GM12891 (cell line): ENCODE data around the gene FUT8.

Experiments used
- DNase-seq: peaks from one replicate; pipeline ENCODE4 v3.0.0; 2011; ENCODE audit warnings: low spot score; ENCODE audit not compliant: insufficient read length
- FAIRE-seq: peaks from 2 replicates; lab custom pipeline; 2011; peaks lifted over from hg19 to GRCh38; lab: Jason Lieb, UNC
- PAX5 ChIP-seq: IDR thresholded peaks from 2 replicates; pipeline ENCODE4 v1.6.1; 2011; ENCODE audit warnings: low read length, moderate library complexity, mild to moderate bottlenecking; ENCODE audit not compliant: insufficient read depth, severe bottlenecking
- POLR2A ChIP-seq: IDR thresholded peaks from 2 replicates; pipeline ENCODE4 v1.6.1; 2011; ENCODE audit warnings: low read depth, low read length, control low read depth
- POLR2AphosphoS5 ChIP-seq: IDR thresholded peaks from 2 replicates; pipeline ENCODE4 v1.6.1; 2011; ENCODE audit warnings: low read depth, low read length, control low read depth
- POU2F2 ChIP-seq: IDR thresholded peaks from 2 replicates; pipeline ENCODE4 v1.6.1; 2011; ENCODE audit warnings: low read depth, mild to moderate bottlenecking, control low read depth, low read length, moderate library complexity
- SPI1 ChIP-seq: IDR thresholded peaks from 2 replicates; pipeline ENCODE4 v1.6.1; 2011; ENCODE audit warnings: low read depth, low read length, control low read depth
- TAF1 ChIP-seq: IDR thresholded peaks from 2 replicates; pipeline ENCODE4 v1.6.1; 2011; ENCODE audit warnings: low read depth, low read length, control low read depth

FUT8 gene

GRCh38 chr14:65536781-65537423 is 124.4 kb downstream of the FUT8 start:
- FAIRE-seq (no peak), DNase-seq (no peak)
- TF ChIP-seq PAX5 (no peak), TAF1 (no peak), SPI1 (no peak), POU2F2 (no peak), POLR2A (no peak), POLR2AphosphoS5 (no peak)

GRCh38 chr14:65548878-65549277 is 136.3 kb downstream of the FUT8 start:
- DNase-seq, result no peak
- TF ChIP-seq TAF1, result no peak
- TF ChIP-seq PAX5, result no peak
- no peak for TF ChIP-seq SPI1
- TF ChIP-seq POU2F2, result no peak
- no peak for TF ChIP-seq POLR2A
- TF ChIP-seq POLR2AphosphoS5, result no peak
- peak; percentile 58 for FAIRE-seq

GRCh38 chr14:65549429-65549828 is 136.9 kb downstream of the FUT8 start:
- TF ChIP-seq TAF1 (no peak), SPI1 (peak; percentile 67), POLR2A (no peak)
- FAIRE-seq (peak; percentile 33), DNase-seq (no peak)

- TF ChIP-seq TAF1 (no peak), PAX5 (no peak), POLR2A (no peak), POLR2AphosphoS5 (no peak), POU2F2 (no peak), SPI1 (no peak)
- FAIRE-seq, result peak; percentile 23
These were observed 138.5 kb downstream of the FUT8 start for GRCh38 chr14:65550779-65551643.

GRCh38 chr14:65552724-65553123 is 140.2 kb downstream of the FUT8 start:
- no peak for FAIRE-seq
- TF ChIP-seq POLR2AphosphoS5 (no peak), SPI1 (no peak), POLR2A (no peak), TAF1 (no peak), POU2F2 (no peak), PAX5 (no peak)
- no peak for DNase-seq

More at GRCh38 chr14:65550779-65551643, 138.5 kb downstream of the FUT8 start:
- DNase-seq, result no peak

GRCh38 chr14:65554837-65555236 is 142.3 kb downstream of the FUT8 start:
- DNase-seq, result no peak
- no peak for TF ChIP-seq POU2F2
- no peak for TF ChIP-seq POLR2A
- TF ChIP-seq POLR2AphosphoS5, result no peak
- TF ChIP-seq PAX5, result no peak
- FAIRE-seq, result no peak

GRCh38 chr14:65555358-65555757 is 142.8 kb downstream of the FUT8 start:
- TF ChIP-seq POLR2AphosphoS5, result no peak
- FAIRE-seq, result no peak
- no peak for DNase-seq

- no peak for TF ChIP-seq SPI1
- TF ChIP-seq POLR2AphosphoS5, result no peak
- TF ChIP-seq POLR2A, result no peak
- TF ChIP-seq PAX5, result no peak
- DNase-seq (no peak), FAIRE-seq (no peak)
These were observed 145.8 kb downstream of the FUT8 start for GRCh38 chr14:65558363-65558762.

GRCh38 chr14:65560340-65561027 is 148.0 kb downstream of the FUT8 start:
- peak; percentile 5 for FAIRE-seq
- no peak for DNase-seq
- TF ChIP-seq POU2F2 (no peak), TAF1 (no peak), SPI1 (no peak), POLR2A (no peak), POLR2AphosphoS5 (no peak), PAX5 (no peak)

GRCh38 chr14:65564370-65564769 is 151.8 kb downstream of the FUT8 start:
- DNase-seq, result no peak
- no peak for TF ChIP-seq SPI1
- no peak for TF ChIP-seq POLR2AphosphoS5
- TF ChIP-seq TAF1, result no peak
- TF ChIP-seq PAX5, result no peak
- FAIRE-seq, result no peak

GRCh38 chr14:65565948-65566347 is 153.4 kb downstream of the FUT8 start:
- no peak for DNase-seq
- 0 out of 2 replicates have a peak, but pooled peaks have one; percentile 14 for TF ChIP-seq SPI1
- TF ChIP-seq TAF1, result no peak
- no peak for FAIRE-seq
